ENCODE results near the gene MYMK.

Gene MYMK

DNA sequence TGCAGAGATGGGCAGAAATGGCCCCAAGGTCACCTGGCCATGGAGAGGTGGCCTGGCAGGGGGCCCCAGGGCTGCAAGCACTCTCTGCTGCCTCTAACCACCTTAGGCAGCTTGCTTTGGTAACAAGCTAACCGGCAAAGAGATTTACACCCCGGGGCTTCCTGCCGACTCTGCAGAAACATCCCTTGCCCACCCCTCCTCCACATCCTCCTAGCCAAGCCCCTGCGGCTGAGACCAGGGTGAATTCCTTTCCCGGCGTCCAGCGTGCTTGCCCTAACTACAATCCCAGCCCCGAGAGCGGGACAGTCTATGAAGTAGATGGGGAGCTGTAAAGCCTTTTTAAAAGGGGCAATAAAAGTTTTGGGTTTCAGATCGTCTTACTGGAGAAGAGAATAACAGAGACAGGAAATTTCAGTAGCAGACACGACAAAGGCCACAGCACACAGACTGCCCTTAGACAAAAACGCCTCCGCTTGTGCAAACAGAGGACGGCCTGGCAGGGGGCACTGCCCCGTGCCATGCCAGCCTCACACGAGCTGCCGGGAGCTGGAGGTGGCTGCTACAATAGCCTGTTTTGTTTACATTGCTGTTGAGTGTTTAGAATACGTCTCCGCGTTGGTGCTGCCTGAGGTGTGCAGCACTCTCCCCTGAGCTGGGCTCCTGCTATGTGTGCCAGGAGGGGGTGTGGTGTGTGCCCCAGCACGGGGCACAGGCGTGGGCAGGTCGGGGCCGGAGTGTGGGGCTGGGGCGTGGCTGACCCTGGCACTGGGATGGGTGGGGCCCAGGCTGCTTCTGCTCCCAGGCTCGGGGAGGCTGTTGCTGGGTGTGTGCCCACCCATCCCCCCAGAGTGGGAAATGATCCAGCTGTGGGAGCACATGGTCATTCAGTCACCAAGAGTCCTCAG is 15.3 kb downstream of the MYMK start (continued):
- TF ChIP-seq, protein P1, sequence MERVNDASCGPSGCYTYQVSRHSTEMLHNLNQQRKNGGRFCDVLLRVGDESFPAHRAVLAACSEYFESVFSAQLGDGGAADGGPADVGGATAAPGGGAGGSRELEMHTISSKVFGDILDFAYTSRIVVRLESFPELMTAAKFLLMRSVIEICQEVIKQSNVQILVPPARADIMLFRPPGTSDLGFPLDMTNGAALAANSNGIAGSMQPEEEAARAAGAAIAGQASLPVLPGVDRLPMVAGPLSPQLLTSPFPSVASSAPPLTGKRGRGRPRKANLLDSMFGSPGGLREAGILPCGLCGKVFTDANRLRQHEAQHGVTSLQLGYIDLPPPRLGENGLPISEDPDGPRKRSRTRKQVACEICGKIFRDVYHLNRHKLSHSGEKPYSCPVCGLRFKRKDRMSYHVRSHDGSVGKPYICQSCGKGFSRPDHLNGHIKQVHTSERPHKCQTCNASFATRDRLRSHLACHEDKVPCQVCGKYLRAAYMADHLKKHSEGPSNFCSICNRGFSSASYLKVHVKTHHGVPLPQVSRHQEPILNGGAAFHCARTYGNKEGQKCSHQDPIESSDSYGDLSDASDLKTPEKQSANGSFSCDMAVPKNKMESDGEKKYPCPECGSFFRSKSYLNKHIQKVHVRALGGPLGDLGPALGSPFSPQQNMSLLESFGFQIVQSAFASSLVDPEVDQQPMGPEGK (CRISPR knock-in tag; IDR thresholded peaks at IDR 0.05; ENCODE audit: borderline replicate concordance): no peak
- TF ChIP-seq ISL1 (CRISPR knock-in tag; IDR thresholded peaks at IDR 0.05): no peak
- no peak for TF ChIP-seq ZC3H10 (CRISPR knock-in tag; IDR thresholded peaks at IDR 0.05)
- TF ChIP-seq OSR1 (CRISPR knock-in tag; IDR thresholded peaks at IDR 0.05): no peak
- TF ChIP-seq PPARA (CRISPR knock-in tag; IDR thresholded peaks at IDR 0.05; ENCODE audit: borderline replicate concordance): no peak
- no peak for TF ChIP-seq ZFP3 (CRISPR knock-in tag; IDR thresholded peaks at IDR 0.05)
- TF ChIP-seq ZFP30 (CRISPR knock-in tag; IDR thresholded peaks at IDR 0.05): no peak
- no peak for TF ChIP-seq SNAI2 (CRISPR knock-in tag; IDR thresholded peaks at IDR 0.05)
- no peak for TF ChIP-seq CSDC2 (CRISPR knock-in tag; IDR thresholded peaks at IDR 0.05)
- no peak for TF ChIP-seq TOX (CRISPR knock-in tag; IDR thresholded peaks at IDR 0.05; ENCODE audit: borderline replicate concordance)
- no peak for TF ChIP-seq ZNF8 (CRISPR knock-in tag; IDR thresholded peaks at IDR 0.05)

DNA sequence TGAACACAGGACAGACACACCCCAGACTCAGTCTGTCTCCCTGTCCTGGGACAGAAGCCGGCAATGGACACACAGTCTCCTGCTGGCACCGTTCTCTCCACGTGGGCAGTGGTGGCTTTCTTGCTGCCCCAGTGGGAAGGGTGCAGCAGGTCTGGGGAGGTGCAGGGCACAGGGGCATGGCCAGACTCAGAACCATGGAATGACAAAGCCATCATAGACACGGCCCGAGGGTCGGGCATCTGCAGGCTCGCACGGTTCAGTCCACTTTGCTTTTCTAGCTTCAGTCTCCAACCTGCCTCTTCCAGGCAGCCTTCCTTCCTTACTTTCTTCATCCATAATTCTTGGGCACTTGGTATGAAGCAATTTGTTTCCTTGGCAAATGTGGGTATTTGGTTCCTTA is 16.7 kb downstream of the MYMK start:
- no peak for ATAC-seq
- TF ChIP-seq, protein P1 (CRISPR knock-in tag; IDR thresholded peaks at IDR 0.05; ENCODE audit: borderline replicate concordance): no peak
- TF ChIP-seq, protein P2, sequence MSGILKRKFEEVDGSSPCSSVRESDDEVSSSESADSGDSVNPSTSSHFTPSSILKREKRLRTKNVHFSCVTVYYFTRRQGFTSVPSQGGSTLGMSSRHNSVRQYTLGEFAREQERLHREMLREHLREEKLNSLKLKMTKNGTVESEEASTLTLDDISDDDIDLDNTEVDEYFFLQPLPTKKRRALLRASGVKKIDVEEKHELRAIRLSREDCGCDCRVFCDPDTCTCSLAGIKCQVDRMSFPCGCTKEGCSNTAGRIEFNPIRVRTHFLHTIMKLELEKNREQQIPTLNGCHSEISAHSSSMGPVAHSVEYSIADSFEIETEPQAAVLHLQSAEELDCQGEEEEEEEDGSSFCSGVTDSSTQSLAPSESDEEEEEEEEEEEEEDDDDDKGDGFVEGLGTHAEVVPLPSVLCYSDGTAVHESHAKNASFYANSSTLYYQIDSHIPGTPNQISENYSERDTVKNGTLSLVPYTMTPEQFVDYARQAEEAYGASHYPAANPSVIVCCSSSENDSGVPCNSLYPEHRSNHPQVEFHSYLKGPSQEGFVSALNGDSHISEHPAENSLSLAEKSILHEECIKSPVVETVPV (CRISPR knock-in tag; IDR thresholded peaks at IDR 0.05): no peak
- TF ChIP-seq OSR1 (CRISPR knock-in tag; IDR thresholded peaks at IDR 0.05) (no peak), TCF4 (CRISPR knock-in tag; IDR thresholded peaks at IDR 0.05; ENCODE audit: borderline replicate concordance) (no peak), GLIS3 (CRISPR knock-in tag; IDR thresholded peaks at IDR 0.05) (no peak), ZNF8 (CRISPR knock-in tag; IDR thresholded peaks at IDR 0.05) (no peak), ESRRG (CRISPR knock-in tag; IDR thresholded peaks at IDR 0.05) (no peak), CSDC2 (CRISPR knock-in tag; IDR thresholded peaks at IDR 0.05) (no peak), PPARA (CRISPR knock-in tag; IDR thresholded peaks at IDR 0.05; ENCODE audit: borderline replicate concordance) (no peak), ZNF565 (CRISPR knock-in tag; conservative IDR thresholded peaks at IDR 0.05; ENCODE audit: low read depth) (no peak), SNAI2 (CRISPR knock-in tag; IDR thresholded peaks at IDR 0.05) (no peak), ZC3H10 (CRISPR knock-in tag; IDR thresholded peaks at IDR 0.05) (no peak)
- TF ChIP-seq, protein P3, sequence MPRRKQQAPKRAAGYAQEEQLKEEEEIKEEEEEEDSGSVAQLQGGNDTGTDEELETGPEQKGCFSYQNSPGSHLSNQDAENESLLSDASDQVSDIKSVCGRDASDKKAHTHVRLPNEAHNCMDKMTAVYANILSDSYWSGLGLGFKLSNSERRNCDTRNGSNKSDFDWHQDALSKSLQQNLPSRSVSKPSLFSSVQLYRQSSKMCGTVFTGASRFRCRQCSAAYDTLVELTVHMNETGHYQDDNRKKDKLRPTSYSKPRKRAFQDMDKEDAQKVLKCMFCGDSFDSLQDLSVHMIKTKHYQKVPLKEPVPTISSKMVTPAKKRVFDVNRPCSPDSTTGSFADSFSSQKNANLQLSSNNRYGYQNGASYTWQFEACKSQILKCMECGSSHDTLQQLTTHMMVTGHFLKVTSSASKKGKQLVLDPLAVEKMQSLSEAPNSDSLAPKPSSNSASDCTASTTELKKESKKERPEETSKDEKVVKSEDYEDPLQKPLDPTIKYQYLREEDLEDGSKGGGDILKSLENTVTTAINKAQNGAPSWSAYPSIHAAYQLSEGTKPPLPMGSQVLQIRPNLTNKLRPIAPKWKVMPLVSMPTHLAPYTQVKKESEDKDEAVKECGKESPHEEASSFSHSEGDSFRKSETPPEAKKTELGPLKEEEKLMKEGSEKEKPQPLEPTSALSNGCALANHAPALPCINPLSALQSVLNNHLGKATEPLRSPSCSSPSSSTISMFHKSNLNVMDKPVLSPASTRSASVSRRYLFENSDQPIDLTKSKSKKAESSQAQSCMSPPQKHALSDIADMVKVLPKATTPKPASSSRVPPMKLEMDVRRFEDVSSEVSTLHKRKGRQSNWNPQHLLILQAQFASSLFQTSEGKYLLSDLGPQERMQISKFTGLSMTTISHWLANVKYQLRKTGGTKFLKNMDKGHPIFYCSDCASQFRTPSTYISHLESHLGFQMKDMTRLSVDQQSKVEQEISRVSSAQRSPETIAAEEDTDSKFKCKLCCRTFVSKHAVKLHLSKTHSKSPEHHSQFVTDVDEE (CRISPR knock-in tag; IDR thresholded peaks at IDR 0.05): no peak

DNA sequence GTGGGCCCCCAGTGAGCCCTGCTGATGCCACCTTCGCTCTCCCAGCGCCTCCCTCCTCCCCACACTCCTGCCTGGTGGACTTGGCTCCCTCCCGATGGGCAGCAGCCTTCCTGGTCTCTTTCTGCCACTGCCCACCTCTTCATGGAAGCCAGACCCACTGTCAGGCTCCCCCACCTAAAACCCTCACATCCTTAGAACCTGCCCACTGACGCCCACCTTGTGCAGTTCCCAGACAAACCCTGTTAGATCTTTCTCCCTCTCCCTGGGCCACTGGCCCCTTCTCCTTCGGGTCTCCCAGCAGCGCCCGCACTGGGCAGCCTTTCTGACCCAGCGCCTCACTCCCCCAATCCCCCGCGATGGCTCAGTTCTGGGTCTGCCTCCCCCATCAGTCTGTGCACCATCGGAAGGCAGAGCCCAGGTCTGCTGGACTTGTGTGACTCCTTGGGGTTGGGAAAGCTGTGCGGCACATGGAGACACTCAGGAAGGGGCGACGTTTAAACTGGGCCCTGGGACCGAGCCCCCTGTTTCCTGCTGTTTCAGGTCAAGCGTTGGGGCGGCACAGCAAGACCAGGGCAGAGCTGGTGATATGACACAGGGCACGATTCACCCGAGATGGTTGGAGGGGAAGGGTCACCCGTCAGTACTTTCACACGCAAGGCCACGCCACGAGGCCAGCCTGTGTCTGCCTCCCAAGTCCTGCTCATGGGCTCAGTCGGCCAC is 17.4 kb downstream of the MYMK start:
- TF ChIP-seq CSDC2 (CRISPR knock-in tag; IDR thresholded peaks at IDR 0.05) (no peak), GLIS3 (CRISPR knock-in tag; IDR thresholded peaks at IDR 0.05) (no peak), TCF4 (CRISPR knock-in tag; IDR thresholded peaks at IDR 0.05; ENCODE audit: borderline replicate concordance) (no peak), ZNF8 (CRISPR knock-in tag; IDR thresholded peaks at IDR 0.05) (no peak), ISL1 (CRISPR knock-in tag; IDR thresholded peaks at IDR 0.05) (no peak)
- no peak; the same call in 2 of the 3 replicates for ATAC-seq

DNA sequence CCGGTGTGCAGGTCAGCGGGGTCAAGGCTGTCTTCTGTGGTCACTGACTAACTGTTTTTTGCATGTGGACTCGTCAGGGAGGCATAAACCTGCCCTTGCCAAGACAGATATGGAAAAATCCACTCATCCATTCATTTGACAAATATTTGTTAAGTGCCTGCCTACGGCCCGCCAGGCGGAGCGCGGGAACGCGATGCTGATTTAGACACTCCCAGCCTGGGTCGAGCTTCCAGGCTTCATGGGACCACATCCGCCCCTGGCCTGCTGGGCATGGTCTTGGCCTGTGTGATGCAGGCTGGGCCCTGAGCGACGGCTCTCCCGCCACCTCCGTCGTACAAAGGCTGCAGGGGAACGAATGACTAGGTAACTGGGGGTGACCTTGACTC is 18.1 kb downstream of the MYMK start:
- no peak for TF ChIP-seq CSDC2 (CRISPR knock-in tag; IDR thresholded peaks at IDR 0.05)
- TF ChIP-seq TCF4 (CRISPR knock-in tag; IDR thresholded peaks at IDR 0.05; ENCODE audit: borderline replicate concordance): no peak
- TF ChIP-seq, protein P4, sequence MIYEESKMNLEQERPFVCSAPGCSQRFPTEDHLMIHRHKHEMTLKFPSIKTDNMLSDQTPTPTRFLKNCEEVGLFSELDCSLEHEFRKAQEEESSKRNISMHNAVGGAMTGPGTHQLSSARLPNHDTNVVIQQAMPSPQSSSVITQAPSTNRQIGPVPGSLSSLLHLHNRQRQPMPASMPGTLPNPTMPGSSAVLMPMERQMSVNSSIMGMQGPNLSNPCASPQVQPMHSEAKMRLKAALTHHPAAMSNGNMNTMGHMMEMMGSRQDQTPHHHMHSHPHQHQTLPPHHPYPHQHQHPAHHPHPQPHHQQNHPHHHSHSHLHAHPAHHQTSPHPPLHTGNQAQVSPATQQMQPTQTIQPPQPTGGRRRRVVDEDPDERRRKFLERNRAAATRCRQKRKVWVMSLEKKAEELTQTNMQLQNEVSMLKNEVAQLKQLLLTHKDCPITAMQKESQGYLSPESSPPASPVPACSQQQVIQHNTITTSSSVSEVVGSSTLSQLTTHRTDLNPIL (CRISPR knock-in tag; IDR thresholded peaks at IDR 0.05; ENCODE audit: low read depth): no peak
- TF ChIP-seq SNAI2 (CRISPR knock-in tag; IDR thresholded peaks at IDR 0.05): no peak

More for the DNA sequence above, 18.1 kb downstream of the MYMK start:
- no peak; the same call in none of the 3 replicates for ATAC-seq

Measured in SK-N-SH treated with all-trans-retinoic acid at 6 μM for 48 hours (cell line).